ENCODE results near the gene RUBCNL. TPM values are rescaled to one million over a fixed set of nuclear protein-coding genes. Genes with fewer than 3 reads are reported as not detected.

The RUBCNL gene
- total RNA-seq, 2 experiments from 2014 or later: 0.36 to 0.69 TPM

- no peak for TF ChIP-seq CTCF (IDR thresholded peaks at IDR 0.05)
- DNase-seq (no peak), ATAC-seq (ENCODE audit: poor library complexity) (no peak)
- peaks cover 4% of the 10 kb centered on the region for H3K9me3 Mint-ChIP-seq
- no peaks in the 10 kb centered on the region for H3K27me3 Mint-ChIP-seq
- H3K27ac Mint-ChIP-seq: peak overlapping the region; percentile 25
- Histone ChIP-seq H3K4me3 (ENCODE audit: low read length) (no peak overlapping the region), H3K9me3 (ENCODE audit: control insufficient read depth in 1 of 2, insufficient read depth in 1 of 2, low read length in 2 of 2) (peaks cover 0 to 3% of the 10 kb centered on the region in 2 experiments), H3K4me1 (ENCODE audit: insufficient read depth, low read length) (peaks cover 16% of the 10 kb centered on the region), H3K27me3 (ENCODE audit: control insufficient read depth in 1 of 2, insufficient read depth in 2 of 2, low read length in 2 of 2) (no peaks in the 10 kb centered on the region), H3K36me3 (ENCODE audit: insufficient read depth, low read length) (no peaks in the 10 kb centered on the region), H3K27ac (ENCODE audit: low read depth in 1 of 2, low read length in 2 of 2) (no peak overlapping the region)
- H3K4me1 Mint-ChIP-seq (ENCODE audit: low read depth): peaks cover 26% of the 10 kb centered on the region
- no peak overlapping the region for H3K4me3 Mint-ChIP-seq
- no peaks in the 10 kb centered on the region for H3K36me3 Mint-ChIP-seq (ENCODE audit: low read depth)
- ChIA-PET CTCF (interaction anchor here (0.6 to 0.7 kb wide), 2 partner anchors 180 to 416 kb away, joined by 3 read pairs; no protein-coding TSS in a partner anchor), POLR2A (interaction anchor here (0.6 to 2.4 kb wide), 4 partner anchors 11 to 1553 kb away, joined by 3 to 13 read pairs (median 8); no protein-coding TSS in a partner anchor)
- intact Hi-C loops (cut with DNase I, micrococcal nuclease): no loop called here
Observed at GRCh38 chr13:46332772-46333171, 54.3 kb downstream of the RUBCNL start.

GRCh38 chr13:46329624-46330023, 57.4 kb downstream of the RUBCNL start:
- DNase-seq (no peak), ATAC-seq (ENCODE audit: poor library complexity) (no peak)
- Mint-ChIP-seq H3K9me3 (peaks cover 2% of the 10 kb centered on the region), H3K27me3 (no peaks in the 10 kb centered on the region), H3K27ac (no peak overlapping the region), H3K4me3 (no peak overlapping the region), H3K4me1 (ENCODE audit: low read depth) (peaks cover 26% of the 10 kb centered on the region), H3K36me3 (ENCODE audit: low read depth) (no peaks in the 10 kb centered on the region)
- Histone ChIP-seq H3K4me3 (ENCODE audit: low read length) (no peak overlapping the region), H3K27ac (ENCODE audit: low read depth in 1 of 2, low read length in 2 of 2) (no peak overlapping the region), H3K4me1 (ENCODE audit: insufficient read depth, low read length) (peaks cover 16% of the 10 kb centered on the region), H3K27me3 (ENCODE audit: control insufficient read depth in 1 of 2, insufficient read depth in 2 of 2, low read length in 2 of 2) (no peaks in the 10 kb centered on the region), H3K9me3 (ENCODE audit: control insufficient read depth in 1 of 2, insufficient read depth in 1 of 2, low read length in 2 of 2) (peaks cover 0 to 3% of the 10 kb centered on the region in 2 experiments), H3K36me3 (ENCODE audit: insufficient read depth, low read length) (no peaks in the 10 kb centered on the region)
- CTCF ChIA-PET: no interaction called here
- POLR2A ChIA-PET: no interaction called here
- intact Hi-C loops (cut with DNase I, micrococcal nuclease): no loop called here
- TF ChIP-seq CTCF (IDR thresholded peaks at IDR 0.05): no peak

GRCh38 chr13:46327246-46327645, 59.8 kb downstream of the RUBCNL start:
- no peak overlapping the region for H3K4me3 Mint-ChIP-seq
- POLR2A ChIA-PET: no interaction called here
- Histone ChIP-seq H3K4me1 (ENCODE audit: insufficient read depth, low read length) (peaks cover 6% of the 10 kb centered on the region), H3K9me3 (ENCODE audit: control insufficient read depth in 1 of 2, insufficient read depth in 1 of 2, low read length in 2 of 2) (no peaks in the 10 kb centered on the region), H3K27ac (ENCODE audit: low read depth in 1 of 2, low read length in 2 of 2) (no peak overlapping the region), H3K27me3 (ENCODE audit: control insufficient read depth in 1 of 2, insufficient read depth in 2 of 2, low read length in 2 of 2) (no peaks in the 10 kb centered on the region), H3K36me3 (ENCODE audit: insufficient read depth, low read length) (no peaks in the 10 kb centered on the region), H3K4me3 (ENCODE audit: low read length) (no peak overlapping the region)
- peaks cover 9% of the 10 kb centered on the region for H3K4me1 Mint-ChIP-seq (ENCODE audit: low read depth)
- intact Hi-C loops (cut with DNase I, micrococcal nuclease): no loop called here
- no peaks in the 10 kb centered on the region for H3K9me3 Mint-ChIP-seq
- no peak for TF ChIP-seq CTCF (IDR thresholded peaks at IDR 0.05)
- no peak overlapping the region for H3K27ac Mint-ChIP-seq
- peaks cover 3% of the 10 kb centered on the region for H3K27me3 Mint-ChIP-seq
- no peaks in the 10 kb centered on the region for H3K36me3 Mint-ChIP-seq (ENCODE audit: low read depth)
- ATAC-seq (ENCODE audit: poor library complexity) (no peak), DNase-seq (no peak)
- CTCF ChIA-PET: no interaction called here

Measured in CD4-positive, alpha-beta T cell (primary cell).